GM18526 (cell line): ENCODE results near the gene PHYKPL.

Source experiments
- POLR2A ChIP-seq: IDR thresholded peaks from 3 replicates; pipeline ENCODE4 v1.6.1; 2011; ENCODE audit not compliant: insufficient read length; ENCODE audit errors: extremely low read depth

The PHYKPL gene

DNA sequence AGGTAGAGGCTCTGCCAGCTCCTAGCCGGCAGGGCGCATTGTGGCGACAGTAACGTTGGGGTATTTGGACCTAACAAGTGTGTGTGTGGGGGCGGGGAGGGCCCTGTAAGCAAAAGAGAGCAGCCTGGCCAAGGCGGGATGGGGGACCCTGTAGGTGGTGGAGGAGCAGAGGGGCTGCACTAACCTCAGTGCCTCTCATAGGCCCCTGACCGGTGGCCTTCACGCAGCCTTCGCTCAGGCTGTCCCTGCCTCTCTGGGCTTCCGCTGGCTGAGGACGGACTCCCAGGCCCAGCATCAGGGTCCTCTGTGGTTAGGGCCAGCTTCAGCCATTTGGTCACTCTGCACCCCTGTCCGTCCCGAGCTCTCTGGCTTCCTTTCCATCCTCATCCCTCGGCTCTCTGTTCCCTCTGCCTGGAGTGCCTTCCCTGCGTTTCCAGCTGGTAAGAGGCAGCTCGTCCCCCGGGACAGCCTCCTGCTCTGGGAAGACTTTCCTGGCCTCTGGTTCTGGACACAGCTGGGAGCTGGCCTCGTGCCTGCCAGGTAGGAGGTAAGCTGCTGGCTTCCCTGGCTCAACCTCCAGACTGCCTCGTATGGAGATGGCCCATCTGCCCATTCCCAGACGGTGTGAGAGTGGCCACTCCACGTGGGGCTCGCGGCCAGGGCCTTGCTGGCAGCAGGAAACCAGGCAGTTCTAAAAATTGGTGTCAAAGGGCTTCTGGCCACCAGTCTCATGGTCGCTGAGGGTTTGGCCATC lies 39.3 kb upstream of the PHYKPL start:
- no peak for TF ChIP-seq POLR2A

- TF ChIP-seq POLR2A: no peak
These were observed 38.6 kb upstream of the PHYKPL start for GRCh38 chr5:178271231-178271630.

GRCh38 chr5:178269499-178269898 lies 36.9 kb upstream of the PHYKPL start:
- no peak for TF ChIP-seq POLR2A

DNA sequence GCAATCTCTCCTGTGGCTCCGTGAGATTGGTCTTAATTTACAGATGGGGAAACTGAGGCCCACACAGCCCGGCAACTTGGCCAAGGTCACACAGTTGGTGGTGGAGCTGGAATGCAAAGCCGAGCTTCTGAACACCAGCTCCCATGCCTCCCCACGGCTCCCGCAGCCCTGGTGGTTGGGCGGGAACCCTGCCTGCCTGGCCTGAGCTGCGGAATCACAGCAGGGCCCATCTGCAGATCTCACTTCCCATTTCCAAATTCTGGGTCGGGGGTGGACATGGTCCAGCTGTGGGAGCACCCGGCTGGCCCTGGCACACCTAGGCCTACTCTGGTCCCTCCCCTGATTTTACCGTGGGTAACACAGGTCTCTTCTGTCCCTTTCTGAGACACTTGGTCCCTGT lies 35.3 kb upstream of the PHYKPL start:
- TF ChIP-seq POLR2A: no peak

- no peak for TF ChIP-seq POLR2A
These were observed 34.6 kb upstream of the PHYKPL start for GRCh38 chr5:178267245-178267644.

DNA sequence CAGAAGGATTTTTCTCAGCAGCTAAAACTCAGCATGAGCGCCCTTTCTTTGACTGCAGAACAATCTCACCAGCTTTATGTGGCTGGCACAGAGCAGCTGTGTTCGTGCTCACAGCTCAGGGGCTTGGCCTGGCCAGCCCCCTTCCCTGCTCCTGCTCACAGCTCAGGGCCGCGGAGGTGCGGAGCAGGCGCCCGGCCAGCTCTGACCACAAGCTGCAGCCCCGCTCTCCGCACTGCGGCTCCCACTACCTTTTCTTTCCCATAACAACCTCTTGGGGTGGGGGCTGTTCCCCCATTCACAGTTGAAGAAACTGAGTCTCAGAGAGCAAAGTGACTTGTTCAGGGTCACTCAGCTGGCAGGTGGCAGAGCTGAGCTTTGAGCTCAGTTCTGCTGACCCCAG lies 34.0 kb upstream of the PHYKPL start:
- no peak for TF ChIP-seq POLR2A

DNA sequence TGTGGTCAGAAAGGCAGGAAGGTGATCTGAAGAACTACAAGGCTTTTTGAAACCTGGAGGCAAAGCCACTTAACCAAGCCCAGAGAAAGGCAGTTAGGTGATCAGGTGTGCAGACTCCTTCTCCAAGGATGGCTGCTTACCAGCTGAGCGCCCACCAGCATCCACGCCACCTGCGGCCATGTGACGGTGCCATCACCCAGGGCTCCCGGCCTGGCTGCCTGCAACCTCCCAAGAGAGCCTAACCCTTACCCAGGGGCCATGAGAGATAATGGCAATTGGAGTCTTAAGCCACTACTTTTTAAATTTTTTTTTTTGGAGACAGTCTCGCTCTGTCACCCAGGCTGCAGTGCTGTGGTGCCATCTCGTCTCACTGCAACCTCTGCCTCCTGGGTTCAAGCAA lies 33.1 kb upstream of the PHYKPL start:
- no peak for TF ChIP-seq POLR2A

- no peak for TF ChIP-seq POLR2A
These were observed 31.4 kb upstream of the PHYKPL start for GRCh38 chr5:178264044-178264443.

DNA sequence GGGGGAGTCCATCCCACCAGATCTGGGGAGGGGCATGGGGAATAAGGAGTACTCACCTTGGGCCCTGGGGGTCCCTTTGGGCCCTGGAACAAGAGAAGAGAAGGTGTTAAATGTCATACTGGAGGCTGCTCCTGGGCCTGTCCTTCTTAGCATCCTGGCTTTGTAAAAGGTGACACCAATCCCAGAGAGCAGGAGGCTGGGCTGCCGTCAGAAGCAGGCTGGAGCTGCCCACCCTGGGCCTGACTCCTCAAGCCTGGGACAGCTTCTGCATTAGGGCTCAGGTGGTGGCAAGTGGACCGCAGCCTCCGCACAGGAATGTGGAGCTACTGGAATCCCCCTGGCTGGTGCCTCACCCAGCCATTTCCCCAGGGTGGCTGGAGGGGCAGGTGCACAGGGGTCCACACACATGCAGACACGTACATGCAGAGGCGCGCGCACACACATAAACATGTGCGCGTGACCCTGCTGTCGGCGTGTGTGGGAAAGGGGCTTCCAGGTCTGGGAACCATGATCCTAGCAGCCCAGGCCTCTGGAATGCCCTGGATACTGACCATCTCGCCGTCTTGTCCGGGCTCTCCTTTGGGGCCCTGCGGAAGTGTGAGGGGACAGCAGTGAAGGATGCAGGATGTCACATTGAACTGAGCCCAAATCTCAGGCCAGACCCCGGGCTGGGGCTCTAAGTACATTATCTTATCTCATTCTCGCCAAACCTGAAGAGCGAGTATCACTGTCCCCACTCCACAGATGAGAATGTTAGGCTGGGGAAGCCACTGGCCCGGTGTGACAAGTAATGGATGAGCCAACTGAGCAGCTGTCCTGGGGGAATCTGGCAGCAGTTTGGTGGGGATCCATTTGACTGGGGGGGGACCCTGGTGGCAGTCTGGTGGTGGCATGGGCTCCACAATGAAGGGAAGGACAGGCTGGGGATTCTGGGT lies 29.3 kb upstream of the PHYKPL start:
- no peak for TF ChIP-seq POLR2A

GRCh38 chr5:178259623-178260536 lies 27.3 kb upstream of the PHYKPL start:
- no peak for TF ChIP-seq POLR2A

DNA sequence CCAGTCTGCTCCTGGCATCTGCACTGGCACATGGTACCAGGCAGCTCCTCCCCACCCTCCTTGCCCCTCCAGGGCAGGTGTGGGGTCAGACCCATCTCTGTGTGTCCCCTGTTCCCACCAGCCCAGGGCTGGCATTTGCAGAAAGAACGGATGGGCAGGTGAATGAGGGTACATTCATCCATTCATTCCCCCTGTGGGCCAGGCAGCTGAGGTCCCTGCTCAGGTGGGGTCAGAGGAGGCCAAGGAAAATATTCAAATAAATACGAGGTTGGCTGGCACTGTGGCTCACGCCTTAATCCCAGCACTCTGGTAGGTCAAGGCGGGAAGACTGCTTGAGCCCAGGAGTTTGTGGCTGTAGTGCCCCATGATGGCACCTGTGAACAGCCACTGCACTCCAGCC lies 25.0 kb upstream of the PHYKPL start:
- TF ChIP-seq POLR2A: no peak

- no peak for TF ChIP-seq POLR2A
These were observed 24.1 kb upstream of the PHYKPL start for GRCh38 chr5:178256746-178257145.

DNA sequence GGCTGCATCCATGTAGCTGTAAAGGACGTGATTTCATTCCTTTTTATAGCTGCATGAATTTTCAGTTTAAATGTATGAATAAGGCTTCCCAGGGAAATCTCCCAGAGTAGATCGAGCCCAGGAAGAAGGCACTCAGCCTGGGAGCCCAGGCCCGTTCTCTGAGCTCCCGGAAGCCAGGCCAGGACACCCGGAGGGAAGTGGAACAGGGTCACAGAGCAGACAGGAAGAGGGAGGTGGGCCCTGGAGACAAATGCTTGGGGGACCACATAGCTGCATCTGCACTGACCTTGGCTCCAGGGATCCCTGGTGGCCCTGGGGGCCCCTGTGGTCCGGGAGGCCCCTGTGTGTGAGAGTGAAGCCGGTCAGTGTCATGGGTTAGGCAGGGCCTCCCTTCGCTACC lies 19.7 kb upstream of the PHYKPL start:
- TF ChIP-seq POLR2A: no peak

DNA sequence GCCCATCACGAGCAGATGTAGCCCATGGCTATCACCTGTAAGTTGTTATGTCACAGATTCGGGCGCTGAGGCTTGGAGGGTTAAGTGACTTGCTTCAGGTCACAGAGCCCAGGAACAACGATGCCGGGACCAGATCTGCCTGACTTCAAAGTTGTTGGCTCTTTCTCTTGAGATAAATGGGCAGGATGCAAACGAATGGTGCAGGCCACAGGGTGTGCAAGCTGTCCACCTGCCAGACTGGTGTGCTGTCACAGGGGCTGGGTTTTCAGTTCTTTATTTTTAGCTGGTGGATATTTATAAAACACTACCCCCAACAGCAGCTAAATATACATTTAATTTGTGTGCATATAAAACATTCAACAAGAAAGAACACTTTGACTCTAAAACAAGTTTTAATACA lies 17.7 kb upstream of the PHYKPL start:
- TF ChIP-seq POLR2A: no peak
